Astrocyte of the spinal cord (primary cell): ENCODE data around the gene INO80E.
A peak's percentile ranks its signal among the peaks of the same experiment; 100 is the strongest.

Source experiments
- DNase-seq: peaks from one replicate; pipeline ENCODE4 v3.0.0; 2011; ENCODE audit warnings: low read depth, low spot score
- H3K4me3 ChIP-seq: 2 replicates; pipeline ENCODE4 v1.5.1; 2011; ENCODE audit warnings: low read depth, mild to moderate bottlenecking, low read length, moderate library complexity
- CTCF ChIP-seq: IDR thresholded peaks from 2 replicates; pipeline ENCODE4 v1.5.1; 2012; ENCODE audit warnings: low read depth, mild to moderate bottlenecking, low read length, inconsistent platforms
- in situ Hi-C: cut with HindIII; loops from 2 replicates; pipeline ENCODE4 v1.10.0; 2017; ENCODE audit warnings: low sequenced_read_pairs

INO80E gene

GRCh38 chr16:30049871-30050270, 53.8 kb downstream of the INO80E start:
- DNase-seq: no peak
- H3K4me3 ChIP-seq: no peak overlapping the region
- TF ChIP-seq CTCF: no peak
- in situ Hi-C loops: no loop called here

- in situ Hi-C loops: no loop called here
- peak; percentile 63 for DNase-seq
- no peak for TF ChIP-seq CTCF
- H3K4me3 ChIP-seq: no peak overlapping the region
Measured at GRCh38 chr16:30051518-30051917, 55.5 kb downstream of the INO80E start.

GRCh38 chr16:30052671-30053372, 56.8 kb downstream of the INO80E start:
- in situ Hi-C loops: no loop called here
- peak; percentile 90 for DNase-seq
- peak overlapping the region; percentile 70 for H3K4me3 ChIP-seq
- TF ChIP-seq CTCF: no peak

- DNase-seq: no peak
- in situ Hi-C loops: no loop called here
- peak overlapping the region; percentile 70 for H3K4me3 ChIP-seq
- no peak for TF ChIP-seq CTCF
Measured at GRCh38 chr16:30053376-30054015, 57.5 kb downstream of the INO80E start.

- in situ Hi-C loops: no loop called here
- no peak for TF ChIP-seq CTCF
- no peak overlapping the region for H3K4me3 ChIP-seq
- DNase-seq: no peak
Measured at GRCh38 chr16:30054451-30054850, 58.4 kb downstream of the INO80E start.

GRCh38 chr16:30054959-30055553, 59.0 kb downstream of the INO80E start:
- DNase-seq: no peak
- peak; percentile 69 for TF ChIP-seq CTCF
- no peak overlapping the region for H3K4me3 ChIP-seq
- in situ Hi-C loops: no loop called here
